Thyroid gland (tissue), 4 donors: ENCODE measurements around the gene KIF1C.

Experiments
- POLR2A ChIP-seq, 2 donors: fragments of 450-650 bp; IDR thresholded peaks; one replicate each; pipeline ENCODE4 v1.6.1; 2017; ENCODE audit warnings: antibody characterized with exemption in 2 of 2, mild to moderate bottlenecking in 2 of 2, moderate library complexity in 1 of 2
- TF ChIP-seq, protein P1 (sequence below), 6 experiments: fragments of 200-600 bp in 3 of 6; fragments of 450-650 bp in 3 of 6; sonication (generic) in 3 of 6; IDR thresholded peaks; one replicate each; pipeline ENCODE4 v1.5.1; 2016 to 2019; ENCODE audit warnings: antibody characterized with exemption in 6 of 6, mild to moderate bottlenecking in 2 of 6, inconsistent platforms in 1 of 6, moderate library complexity in 1 of 6

DNA sequence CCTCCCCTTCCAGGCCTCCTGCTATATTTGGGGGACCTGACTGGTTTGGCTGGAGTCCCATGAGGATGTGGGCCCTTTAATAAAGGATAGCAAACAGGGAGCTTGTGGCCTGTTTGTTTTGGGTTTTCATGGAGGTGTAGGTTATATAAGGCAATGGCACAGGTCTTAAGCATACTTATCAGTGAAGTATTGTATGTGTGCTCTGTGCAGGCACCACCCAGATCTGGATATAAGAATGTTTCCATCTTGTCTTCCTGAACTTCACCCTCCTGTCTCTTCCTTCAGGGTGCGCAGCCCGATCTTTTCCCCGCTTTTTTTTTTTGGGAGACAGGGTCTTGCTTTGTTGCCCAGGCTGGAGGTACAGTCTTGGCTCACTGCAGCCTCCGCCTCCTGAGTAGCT lies 26.9 kb downstream of the KIF1C start:
- no peak for TF ChIP-seq POLR2A (IDR thresholded peaks at IDR 0.05)
- TF ChIP-seq, protein P1, sequence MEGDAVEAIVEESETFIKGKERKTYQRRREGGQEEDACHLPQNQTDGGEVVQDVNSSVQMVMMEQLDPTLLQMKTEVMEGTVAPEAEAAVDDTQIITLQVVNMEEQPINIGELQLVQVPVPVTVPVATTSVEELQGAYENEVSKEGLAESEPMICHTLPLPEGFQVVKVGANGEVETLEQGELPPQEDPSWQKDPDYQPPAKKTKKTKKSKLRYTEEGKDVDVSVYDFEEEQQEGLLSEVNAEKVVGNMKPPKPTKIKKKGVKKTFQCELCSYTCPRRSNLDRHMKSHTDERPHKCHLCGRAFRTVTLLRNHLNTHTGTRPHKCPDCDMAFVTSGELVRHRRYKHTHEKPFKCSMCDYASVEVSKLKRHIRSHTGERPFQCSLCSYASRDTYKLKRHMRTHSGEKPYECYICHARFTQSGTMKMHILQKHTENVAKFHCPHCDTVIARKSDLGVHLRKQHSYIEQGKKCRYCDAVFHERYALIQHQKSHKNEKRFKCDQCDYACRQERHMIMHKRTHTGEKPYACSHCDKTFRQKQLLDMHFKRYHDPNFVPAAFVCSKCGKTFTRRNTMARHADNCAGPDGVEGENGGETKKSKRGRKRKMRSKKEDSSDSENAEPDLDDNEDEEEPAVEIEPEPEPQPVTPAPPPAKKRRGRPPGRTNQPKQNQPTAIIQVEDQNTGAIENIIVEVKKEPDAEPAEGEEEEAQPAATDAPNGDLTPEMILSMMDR (IDR thresholded peaks at IDR 0.05) = no peak
